ENCODE data around the gene SDF2L1. TPM values are rescaled to one million over a fixed set of nuclear protein-coding genes. Genes with fewer than 3 reads are reported as not detected.
A peak's percentile ranks its signal among the peaks of the same experiment; 100 is the strongest.

SDF2L1 gene
- total and polyA plus RNA-seq, 2 donors from 2014 or later: 56.1 to 79.6 TPM

GRCh38 chr22:21661991-21662390 is 19.9 kb downstream of the SDF2L1 start:
- intact Hi-C loops (cut with DNase I): no loop called here

GRCh38 chr22:21663738-21664137 is 21.6 kb downstream of the SDF2L1 start:
- no peak for TF ChIP-seq CTCF (IDR thresholded peaks at IDR 0.05; ENCODE audit: borderline replicate concordance, extremely low read depth, insufficient read depth)
- Histone ChIP-seq H3K36me3 (ENCODE audit: control insufficient read depth in 2 of 3, insufficient read depth in 3 of 3, low read length in 3 of 3) (no peaks in the 10 kb centered on the region), H3K9ac (ENCODE audit: low read length in 3 of 3) (no peak overlapping the region), H3K4me1 (ENCODE audit: control insufficient read depth in 2 of 3, insufficient read depth in 2 of 3, low read depth in 1 of 3, low read length in 3 of 3) (peaks cover 0 to 2% (median 0%) of the 10 kb centered on the region in 3 donors), H3K27me3 (ENCODE audit: control insufficient read depth, insufficient read depth, low read length) (no peaks in the 10 kb centered on the region), H3K4me3 (ENCODE audit: low read length in 3 of 3) (no peak overlapping the region), H3K27ac (ENCODE audit: low read depth in 2 of 2, low read length in 2 of 2) (no peak overlapping the region), H3K9me3 (ENCODE audit: control insufficient read depth in 2 of 3, insufficient read depth in 1 of 3, low read length in 3 of 3) (no peaks in the 10 kb centered on the region)
- FAIRE-seq (no peak), DNase-seq (no peak)
- intact Hi-C loops (cut with DNase I): no loop called here

More at GRCh38 chr22:21661991-21662390, 19.9 kb downstream of the SDF2L1 start:
- no peak for FAIRE-seq
- Histone ChIP-seq H3K27ac (ENCODE audit: low read depth in 2 of 2, low read length in 2 of 2) (no peak overlapping the region), H3K9ac (ENCODE audit: low read length in 3 of 3) (no peak overlapping the region), H3K36me3 (ENCODE audit: control insufficient read depth in 2 of 3, insufficient read depth in 3 of 3, low read length in 3 of 3) (no peaks in the 10 kb centered on the region), H3K4me3 (ENCODE audit: low read length in 3 of 3) (no peak overlapping the region), H3K9me3 (ENCODE audit: control insufficient read depth in 2 of 3, insufficient read depth in 1 of 3, low read length in 3 of 3) (no peaks in the 10 kb centered on the region), H3K4me1 (ENCODE audit: control insufficient read depth in 2 of 3, insufficient read depth in 2 of 3, low read depth in 1 of 3, low read length in 3 of 3) (peaks cover 0 to 2% (median 0%) of the 10 kb centered on the region in 3 donors), H3K27me3 (ENCODE audit: control insufficient read depth, insufficient read depth, low read length) (no peaks in the 10 kb centered on the region)
- no peak for DNase-seq
- TF ChIP-seq CTCF (IDR thresholded peaks at IDR 0.05; ENCODE audit: borderline replicate concordance, extremely low read depth, insufficient read depth): no peak

GRCh38 chr22:21665047-21665851 is 23.1 kb downstream of the SDF2L1 start:
- Histone ChIP-seq H3K9me3 (ENCODE audit: control insufficient read depth in 2 of 3, insufficient read depth in 1 of 3, low read length in 3 of 3) (no peaks in the 10 kb centered on the region), H3K27me3 (ENCODE audit: control insufficient read depth, insufficient read depth, low read length) (no peaks in the 10 kb centered on the region), H3K4me1 (ENCODE audit: control insufficient read depth in 2 of 3, insufficient read depth in 2 of 3, low read depth in 1 of 3, low read length in 3 of 3) (peaks cover 0 to 2% (median 0%) of the 10 kb centered on the region in 3 donors), H3K27ac (ENCODE audit: low read depth in 2 of 2, low read length in 2 of 2) (peak overlapping the region; percentile 69 to 97), H3K9ac (ENCODE audit: low read length in 3 of 3) (peak overlapping the region in 1 of 3 donors; percentile 43), H3K36me3 (ENCODE audit: control insufficient read depth in 2 of 3, insufficient read depth in 3 of 3, low read length in 3 of 3) (no peaks in the 10 kb centered on the region), H3K4me3 (ENCODE audit: low read length in 3 of 3) (peak overlapping the region; percentile 69 to 93 (median 77))
- TF ChIP-seq CTCF (IDR thresholded peaks at IDR 0.05; ENCODE audit: borderline replicate concordance, extremely low read depth, insufficient read depth): no peak
- no peak for DNase-seq
- intact Hi-C loops (cut with DNase I): no loop called here
- no peak for FAIRE-seq
